Right lung (tissue), 5 donors: ENCODE measurements around the gene TLE4. TPM values are rescaled to one million over a fixed set of nuclear protein-coding genes. Genes with fewer than 3 reads are reported as not detected.
"Not testable (repeated sequence)": the region's sequence is repeated elsewhere in the genome, so short reads cannot be mapped to it uniquely, and the experiment has no call there.

ENCODE experiments used
- DNase-seq, 2 donors: peaks; one replicate each; pipeline ENCODE4 v3.0.0-alpha.2; 2013
- polyA plus RNA-seq, 5 donors: library from polyadenylated mRNA; unstranded; fragments of 120-200 nt; gene quantifications; one replicate each; pipeline versions ENCODE4 v1.2.1 to v1.2.3, GENCODE V29; 2013; ENCODE audit warnings: inconsistent platforms in 1 of 5, low replicate concordance in 1 of 5; ENCODE audit not compliant: insufficient read length in 5 of 5, insufficient read depth in 1 of 5

Gene TLE4
- polyA plus RNA-seq, 5 donors = 27.1 to 35.7 (median 28.2) TPM

DNA sequence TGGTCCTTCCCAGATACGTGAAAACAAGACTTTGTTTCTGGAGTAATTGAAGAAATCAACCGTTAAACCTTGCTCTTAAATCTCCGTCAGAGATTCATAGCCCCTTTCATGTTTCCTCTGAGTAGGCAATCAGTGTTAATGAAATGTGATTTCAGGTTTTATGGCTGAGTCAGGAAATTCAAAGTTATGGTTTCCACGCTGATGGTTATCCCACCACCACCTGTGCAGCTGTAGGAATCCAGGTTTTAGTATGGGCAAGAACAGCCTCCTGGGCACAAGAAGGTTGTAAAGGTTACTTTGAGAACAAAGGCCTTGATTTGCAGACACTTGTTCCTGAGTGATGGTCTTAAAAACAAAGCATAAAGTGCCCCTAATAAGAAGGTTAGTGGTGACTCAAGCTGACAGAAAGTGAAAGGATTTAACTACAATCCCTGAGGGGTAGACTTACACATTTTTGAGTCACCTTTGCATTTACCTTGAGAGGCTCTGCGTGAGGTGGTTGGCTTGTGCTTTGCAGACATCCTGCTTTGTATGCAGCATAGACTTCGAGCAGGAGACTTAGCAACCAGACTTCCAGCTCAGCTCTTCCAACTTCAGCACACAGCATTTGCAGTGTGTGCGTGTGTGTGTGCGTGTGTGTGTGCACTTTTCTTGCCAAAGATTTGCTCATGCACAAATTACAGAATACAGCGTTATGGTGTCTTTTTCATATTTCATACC, 159.6 kb downstream of the TLE4 start:
- DNase-seq = peak in 1 of 2 donors; percentile 2

- no peak for DNase-seq
These were observed 163.4 kb downstream of the TLE4 start for GRCh38 chr9:79735023-79735779.

DNA sequence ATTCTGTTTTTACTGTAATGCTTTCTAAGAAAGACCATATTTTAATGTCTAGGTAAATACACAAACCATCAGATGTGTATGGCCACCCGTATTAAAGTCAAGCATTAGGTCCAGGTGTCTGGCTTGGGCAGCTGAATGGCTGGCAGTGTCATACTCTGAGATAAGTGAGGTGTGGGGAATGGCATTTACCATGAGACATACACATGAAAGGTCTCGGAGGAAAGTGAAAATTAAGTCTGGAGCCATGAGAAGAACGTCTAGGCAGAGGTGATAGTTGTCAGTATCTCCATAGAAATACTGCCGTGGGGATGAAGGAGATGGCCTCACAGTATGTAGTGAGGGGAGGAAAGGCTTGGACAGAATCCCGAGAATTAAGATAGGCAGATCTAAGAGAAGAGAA, 164.3 kb downstream of the TLE4 start:
- DNase-seq = no peak

GRCh38 chr9:79741381-79741780, 169.6 kb downstream of the TLE4 start:
- peak in 1 of 2 donors; percentile 1 for DNase-seq

DNA sequence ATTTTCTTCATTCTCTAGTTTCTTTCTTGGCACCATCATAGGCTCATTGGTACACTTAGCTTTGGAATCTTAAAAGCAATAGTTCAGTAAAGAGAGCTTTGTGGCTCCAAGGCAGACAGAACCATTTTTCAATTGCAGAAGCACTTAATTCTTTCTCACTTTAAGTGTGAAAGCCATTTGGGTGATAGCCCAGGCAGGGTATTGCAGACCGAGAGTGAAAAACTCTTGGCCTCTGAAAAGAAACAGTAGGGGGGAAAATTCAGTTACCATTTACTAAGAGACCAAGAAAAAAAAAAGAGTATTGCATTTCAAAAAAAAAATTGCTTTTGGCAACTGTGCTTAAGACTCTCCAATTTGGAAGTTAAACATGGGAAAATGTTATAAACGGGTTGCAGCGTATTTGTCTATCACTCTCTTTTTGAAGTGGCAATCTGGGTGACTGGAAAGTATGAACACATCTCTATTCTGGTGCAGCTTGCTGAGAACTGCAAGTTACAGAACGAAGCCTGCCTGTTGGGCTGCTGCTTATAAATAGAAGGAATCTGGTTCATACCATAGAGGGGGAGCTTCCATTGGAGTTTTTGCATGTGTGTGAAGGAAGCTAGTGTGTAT, 170.5 kb downstream of the TLE4 start:
- DNase-seq = peak; percentile 53 to 62

GRCh38 chr9:79744521-79744920, 172.8 kb downstream of the TLE4 start:
- no peak for DNase-seq

DNA sequence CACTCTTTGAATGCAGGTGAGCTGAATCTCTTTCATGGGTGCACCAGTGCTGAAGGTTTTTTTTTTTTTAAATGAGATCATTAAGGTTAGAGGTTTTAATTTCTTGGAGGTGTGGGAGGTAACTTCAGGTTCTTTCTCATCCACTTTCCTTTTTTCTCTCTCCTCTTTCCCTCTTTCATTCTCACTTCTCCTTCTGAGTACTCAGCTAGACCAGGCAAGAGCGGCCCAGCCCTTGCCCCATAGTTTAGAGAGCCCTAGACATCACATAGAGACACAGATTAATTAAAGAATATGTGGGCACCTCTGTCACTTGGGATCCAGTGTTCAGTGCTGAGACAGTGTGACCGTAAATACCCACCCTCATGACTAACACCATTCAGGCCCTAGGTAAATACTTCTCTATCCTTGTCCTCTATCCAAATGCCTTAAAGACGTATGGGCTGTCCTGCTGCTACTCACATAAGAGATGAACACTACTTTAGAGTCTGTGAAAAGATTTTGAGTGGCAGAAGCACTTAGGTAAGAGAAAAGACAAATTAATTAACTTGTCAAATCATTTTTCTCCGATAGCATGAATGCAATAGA, 174.1 kb downstream of the TLE4 start:
- DNase-seq = no peak

DNA sequence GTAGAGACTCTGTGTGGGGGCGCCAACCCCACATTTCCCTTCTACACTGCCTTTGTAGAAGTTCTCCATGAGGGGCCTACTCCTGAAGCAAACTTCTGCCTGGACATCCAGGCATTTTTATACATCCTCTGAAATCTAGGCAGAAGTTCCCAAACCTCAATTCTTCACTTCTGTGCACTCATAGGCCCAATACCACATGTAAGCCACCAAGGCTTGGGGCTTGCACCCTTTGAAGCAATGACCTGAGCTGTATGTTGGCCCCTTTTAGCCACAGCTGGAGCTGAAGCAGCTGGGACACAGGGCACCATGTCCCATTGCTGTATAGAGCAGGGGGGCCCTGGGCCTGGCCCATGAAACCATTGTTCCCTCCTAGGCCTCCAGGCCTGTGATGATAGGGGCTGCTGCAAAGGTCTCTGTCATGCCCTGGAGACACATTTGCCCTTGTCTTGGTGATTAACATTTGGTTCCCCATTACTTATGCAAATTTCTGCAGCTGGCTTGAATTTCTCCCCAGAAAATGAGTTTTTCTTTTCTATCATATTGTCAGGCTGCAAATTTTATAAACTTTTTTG, 180.2 kb downstream of the TLE4 start:
- not testable (repeated sequence) for DNase-seq

DNA sequence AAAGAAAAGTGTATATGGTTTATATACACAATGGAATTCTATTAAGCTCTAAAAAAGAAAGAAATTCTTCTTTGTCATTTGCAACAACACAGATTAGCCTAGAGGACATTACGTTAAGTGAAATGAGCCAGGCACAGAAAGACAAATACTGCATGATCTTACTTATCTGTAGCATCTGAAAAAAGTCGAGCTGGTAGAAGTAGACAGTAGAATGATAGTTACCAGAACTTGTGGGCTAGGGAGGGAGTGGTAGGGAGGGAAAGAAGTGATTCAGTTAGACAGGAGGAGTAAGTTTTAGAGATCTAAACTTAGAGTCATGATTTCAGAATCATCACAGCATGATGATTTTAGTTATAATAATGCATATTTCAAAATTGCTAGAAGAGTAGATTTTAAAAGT, 184.6 kb downstream of the TLE4 start:
- DNase-seq = no peak

DNA sequence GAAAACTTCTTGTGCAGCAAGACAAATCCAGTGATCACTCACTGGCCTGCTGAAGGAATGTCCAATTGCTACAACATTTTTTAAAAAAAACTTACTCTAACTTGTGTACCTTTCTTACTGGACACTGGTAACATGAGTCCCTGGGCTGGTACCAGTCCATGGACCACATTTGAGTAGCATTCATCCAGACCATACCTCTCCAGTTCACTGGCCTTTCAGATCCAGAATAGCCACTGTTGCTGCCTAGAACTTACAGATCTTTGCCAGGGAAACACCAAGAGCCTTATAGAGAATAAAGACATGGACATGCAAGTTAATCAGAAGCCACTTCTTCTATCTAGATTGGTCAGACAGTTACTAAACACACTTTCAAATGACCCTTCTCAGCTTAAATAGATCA, 185.3 kb downstream of the TLE4 start:
- DNase-seq = no peak

DNA sequence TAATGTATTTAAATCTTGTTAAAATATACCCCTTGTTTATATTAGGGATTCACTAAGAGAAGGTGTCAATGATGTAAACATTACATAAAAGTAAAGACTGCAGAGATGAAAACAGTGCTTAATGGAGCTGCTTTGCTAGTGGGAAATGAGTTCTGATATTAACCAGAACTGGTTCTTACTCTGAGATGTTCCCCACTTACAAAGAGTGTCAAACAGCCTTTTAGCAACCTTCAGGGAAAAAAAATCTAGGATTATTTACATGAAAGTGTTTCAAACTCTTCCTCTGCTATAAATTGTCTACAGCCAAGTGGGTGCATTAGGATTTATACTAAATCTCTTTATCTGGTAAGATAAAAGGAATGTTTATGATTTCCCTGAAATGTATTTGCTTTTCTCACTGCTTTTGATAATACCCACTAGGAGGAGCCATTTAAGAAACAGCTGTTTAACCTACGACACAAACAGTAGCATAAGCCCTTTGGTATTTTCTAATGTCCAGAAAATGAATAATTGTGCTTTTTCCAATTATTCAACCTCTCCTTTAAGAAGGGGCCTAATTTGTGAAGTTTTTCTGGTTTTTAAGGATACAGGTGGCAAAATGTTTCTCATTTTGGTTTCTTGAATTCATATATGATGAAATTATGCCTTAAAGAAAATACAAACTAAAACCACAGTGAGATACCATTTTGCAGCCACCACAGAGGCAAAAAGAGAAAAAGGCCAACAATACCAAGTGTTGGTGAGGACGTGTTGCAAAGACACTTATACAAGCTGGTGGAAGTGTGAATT, 186.3 kb downstream of the TLE4 start:
- DNase-seq = no peak

GRCh38 chr9:79759460-79759859, 187.7 kb downstream of the TLE4 start:
- DNase-seq = no peak

GRCh38 chr9:79762070-79762469, 190.3 kb downstream of the TLE4 start:
- DNase-seq = no peak

DNA sequence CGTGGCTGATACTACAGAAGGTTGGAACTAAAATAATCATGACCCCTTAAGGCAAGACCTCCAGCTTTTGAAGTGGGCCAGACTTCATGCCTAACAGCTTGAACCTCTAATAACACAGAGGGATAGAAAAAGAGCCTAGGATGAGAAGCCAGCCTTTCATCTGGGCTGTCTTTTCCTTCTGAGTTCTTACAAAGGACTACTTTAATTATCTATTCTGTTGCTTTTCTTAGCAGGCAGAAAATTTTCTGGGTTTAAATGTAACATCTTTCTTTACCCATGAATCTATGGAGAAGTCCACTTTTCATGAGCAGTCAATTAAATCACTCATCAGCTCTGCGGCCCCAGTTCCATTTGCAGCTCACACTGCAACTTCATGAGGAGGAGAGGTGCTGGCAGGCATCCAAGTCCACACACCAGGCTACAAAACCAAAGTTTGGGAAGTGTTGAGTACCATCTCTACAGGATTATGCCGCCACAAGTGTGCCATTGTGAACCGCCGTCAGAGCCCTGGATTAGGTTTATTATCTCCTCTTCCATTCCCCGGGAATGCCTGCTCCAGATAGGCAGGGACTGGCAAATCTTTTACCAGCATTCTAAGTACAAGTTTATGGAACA, 192.0 kb downstream of the TLE4 start:
- DNase-seq = peak in 1 of 2 donors; percentile 2

- DNase-seq = peak in 1 of 2 donors; percentile 8
These were observed 192.6 kb downstream of the TLE4 start for GRCh38 chr9:79764374-79764773.

DNA sequence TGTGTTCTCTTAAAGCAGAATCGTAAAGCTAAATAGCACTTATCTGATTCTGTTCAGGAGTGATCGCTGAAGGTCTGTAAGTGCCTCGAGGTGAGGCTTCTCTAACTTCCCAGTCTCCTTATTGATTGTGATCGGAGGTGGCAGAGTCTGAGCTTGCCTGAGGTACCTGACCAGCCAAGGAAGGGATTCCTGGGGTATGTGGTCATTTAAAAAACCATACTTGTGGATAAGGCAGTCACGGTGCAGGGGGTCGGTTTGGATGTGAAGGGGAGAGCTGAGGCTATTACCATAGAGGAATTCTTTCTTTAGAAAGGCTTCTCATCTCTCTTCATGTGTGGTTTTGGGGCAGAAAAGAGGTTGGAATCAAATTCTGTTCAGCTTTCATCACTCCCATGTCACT, 193.7 kb downstream of the TLE4 start:
- no peak for DNase-seq

DNA sequence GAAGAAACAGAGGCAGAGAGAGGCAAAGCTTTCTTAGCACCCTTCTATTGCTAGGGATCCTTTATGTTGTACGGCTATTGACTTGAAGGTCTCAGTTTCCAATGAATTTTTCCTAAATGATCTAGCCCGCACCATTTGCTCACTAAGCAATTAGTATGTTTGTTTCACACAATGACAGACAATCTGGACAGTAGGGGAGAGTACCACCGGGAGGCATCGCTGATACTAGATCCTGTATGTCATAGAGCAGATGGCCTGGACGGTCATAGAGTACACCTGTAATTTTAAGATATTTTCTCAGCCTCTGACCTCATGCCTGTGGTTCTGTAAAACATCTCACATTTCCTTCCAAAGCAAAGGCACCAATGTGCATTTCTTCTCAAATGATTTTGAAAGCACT, 194.3 kb downstream of the TLE4 start:
- DNase-seq = no peak

- peak in 1 of 2 donors; percentile 2 for DNase-seq
These were observed 196.4 kb downstream of the TLE4 start for GRCh38 chr9:79768194-79768593.

DNA sequence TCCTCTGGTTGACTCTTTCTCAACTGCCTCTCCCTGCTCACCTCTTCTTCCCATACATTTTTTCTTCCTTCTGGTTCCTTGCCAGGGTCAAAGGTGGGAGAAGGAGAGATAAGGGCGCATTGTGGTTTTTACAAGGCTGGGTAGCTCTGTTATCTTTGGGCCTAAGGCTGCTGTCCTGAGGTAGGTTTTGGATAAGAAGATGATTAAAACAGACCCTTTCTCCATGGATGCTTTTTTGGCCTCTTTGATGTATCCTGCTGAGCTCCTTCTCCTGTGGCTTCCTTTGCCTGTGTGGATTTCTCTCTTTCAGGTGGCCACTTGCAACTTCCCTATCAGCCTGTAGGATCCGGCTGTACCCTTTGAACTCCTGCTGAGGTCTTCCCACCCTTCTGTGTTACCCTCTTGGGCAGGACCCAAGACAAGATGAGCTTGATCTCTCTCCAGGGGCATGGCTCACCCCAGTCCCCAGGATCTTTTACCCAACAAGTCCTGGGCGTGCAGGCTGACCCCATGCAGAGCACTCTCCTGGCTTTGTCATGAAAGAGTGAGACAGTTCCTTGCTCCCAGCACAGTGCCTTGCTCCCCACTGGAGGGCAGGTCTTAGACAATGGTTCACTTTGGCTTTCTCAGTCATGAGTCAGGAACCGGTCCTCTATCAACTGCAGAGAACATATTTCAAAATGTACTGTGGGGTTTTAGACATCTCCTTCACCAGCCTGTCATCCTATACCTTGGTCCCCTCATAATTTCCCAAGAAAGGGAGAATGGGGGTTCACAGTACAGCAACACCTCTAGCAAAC, 197.9 kb downstream of the TLE4 start:
- DNase-seq = no peak

DNA sequence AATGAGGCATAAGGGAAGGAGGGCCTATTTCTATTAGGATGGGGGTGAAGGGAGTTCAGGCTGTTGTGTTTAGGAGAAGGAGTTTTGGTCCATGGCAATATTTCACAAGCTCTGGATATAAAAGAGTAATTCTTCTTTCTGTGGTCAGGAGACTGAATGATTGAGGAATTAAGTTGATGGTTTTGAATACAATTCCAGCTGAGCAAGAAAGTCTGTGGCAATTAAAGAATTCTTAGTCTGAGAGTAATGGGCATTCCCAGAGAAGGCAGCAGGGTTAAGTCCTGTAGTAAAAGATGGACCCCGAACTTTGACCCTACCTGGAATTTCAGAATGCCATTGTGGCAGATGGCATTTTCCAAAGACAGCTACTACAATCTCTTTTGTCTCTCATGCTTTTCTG, 202.6 kb downstream of the TLE4 start:
- no peak for DNase-seq
